CD4-positive, alpha-beta T cell treated with Interleukin-12 subunit alpha and Interleukin-12 subunit beta, for 1 hour (primary cell): ENCODE measurements around the gene ARHGAP44.

Experiments used
- DNase-seq: peaks from one replicate; pipeline ENCODE4 v3.0.0-alpha.2; 2020

ARHGAP44 gene

DNA sequence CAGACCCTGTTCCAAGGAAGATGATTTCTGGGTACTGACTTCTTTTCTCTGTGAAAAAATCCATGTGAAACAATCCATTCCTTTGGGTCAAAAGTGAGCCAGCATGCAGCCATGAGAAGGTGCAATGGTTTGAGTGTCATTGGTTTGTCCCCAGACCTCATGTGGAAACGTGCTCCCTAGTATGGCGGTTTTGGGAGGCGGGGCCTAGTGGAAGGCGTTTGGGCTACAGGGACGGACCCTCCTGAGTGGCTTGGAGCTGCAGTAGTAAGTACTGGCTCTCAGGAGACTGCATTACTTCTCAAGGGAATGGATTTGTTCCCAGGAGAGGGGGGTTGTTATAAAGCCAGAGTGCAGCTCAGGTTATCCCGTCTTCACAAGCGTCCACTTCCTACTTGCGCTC is 209.2 kb downstream of the ARHGAP44 start:
- DNase-seq, result no peak

DNA sequence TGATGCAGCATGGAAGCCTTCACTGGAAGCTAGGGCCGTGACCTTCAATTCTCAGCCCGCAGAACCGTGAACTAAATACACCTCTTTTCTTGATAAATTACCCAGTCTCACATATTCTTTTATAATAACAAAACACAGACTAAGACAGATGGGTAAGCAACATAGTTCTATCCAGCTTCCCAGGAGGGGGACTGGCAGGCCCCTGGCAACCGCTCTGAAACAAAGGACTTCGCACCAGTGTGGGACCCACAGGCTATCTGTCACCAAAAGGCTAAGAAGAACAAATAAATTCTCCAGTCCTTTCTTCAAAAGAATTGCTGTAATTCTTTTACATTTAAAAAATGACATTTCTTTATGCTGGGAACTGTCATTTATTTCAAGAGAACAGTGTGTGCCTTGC is 209.6 kb downstream of the ARHGAP44 start:
- no peak for DNase-seq

DNA sequence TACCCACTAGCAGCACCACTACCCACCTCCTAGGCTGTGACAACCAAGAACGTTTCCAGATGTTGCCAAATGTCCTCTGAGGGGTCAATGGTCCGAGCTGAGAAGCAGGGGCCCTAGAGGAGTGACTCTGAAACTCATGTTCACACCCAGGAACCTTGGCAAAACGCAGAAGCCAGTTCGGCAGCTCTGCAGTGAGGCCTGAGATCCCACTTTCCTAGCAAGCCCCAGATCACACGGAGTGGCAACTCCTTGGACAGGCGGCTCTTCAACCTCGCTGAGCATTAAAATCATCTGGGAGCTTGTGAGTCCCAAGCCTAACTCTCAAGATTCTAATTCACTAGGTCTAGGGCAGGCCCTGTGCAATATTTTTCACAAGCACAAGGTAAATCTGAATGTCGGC is 211.3 kb downstream of the ARHGAP44 start:
- no peak for DNase-seq

DNA sequence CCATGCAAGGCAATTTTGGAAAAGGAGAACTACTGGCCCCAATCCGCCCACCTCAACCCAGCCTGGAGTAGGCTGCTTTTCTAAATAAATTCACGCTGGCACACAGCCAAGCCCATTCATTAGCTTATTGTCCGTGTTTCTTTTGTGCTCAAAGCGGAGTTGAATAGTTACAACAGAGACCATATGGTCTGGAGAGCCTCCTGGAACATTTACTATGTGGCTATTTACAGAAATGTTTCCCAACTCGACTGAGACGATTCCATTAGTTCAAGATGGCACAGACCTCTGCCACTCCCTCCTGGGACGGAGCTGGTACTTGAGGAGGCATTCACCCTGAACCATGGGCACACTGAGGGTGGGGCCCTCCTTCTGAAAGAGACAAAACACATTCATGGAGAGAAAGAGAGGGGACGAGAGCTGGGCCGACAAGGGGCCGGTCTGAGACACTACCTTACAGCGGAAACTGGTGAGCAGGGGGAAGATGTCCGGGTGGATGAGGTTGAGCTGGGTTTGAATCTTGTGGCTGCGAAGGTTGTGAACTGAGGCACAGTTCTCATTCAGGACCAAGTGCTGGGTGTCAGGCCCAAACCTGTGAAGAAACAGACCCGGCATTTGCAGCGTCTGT is 212.8 kb downstream of the ARHGAP44 start:
- no peak for DNase-seq

DNA sequence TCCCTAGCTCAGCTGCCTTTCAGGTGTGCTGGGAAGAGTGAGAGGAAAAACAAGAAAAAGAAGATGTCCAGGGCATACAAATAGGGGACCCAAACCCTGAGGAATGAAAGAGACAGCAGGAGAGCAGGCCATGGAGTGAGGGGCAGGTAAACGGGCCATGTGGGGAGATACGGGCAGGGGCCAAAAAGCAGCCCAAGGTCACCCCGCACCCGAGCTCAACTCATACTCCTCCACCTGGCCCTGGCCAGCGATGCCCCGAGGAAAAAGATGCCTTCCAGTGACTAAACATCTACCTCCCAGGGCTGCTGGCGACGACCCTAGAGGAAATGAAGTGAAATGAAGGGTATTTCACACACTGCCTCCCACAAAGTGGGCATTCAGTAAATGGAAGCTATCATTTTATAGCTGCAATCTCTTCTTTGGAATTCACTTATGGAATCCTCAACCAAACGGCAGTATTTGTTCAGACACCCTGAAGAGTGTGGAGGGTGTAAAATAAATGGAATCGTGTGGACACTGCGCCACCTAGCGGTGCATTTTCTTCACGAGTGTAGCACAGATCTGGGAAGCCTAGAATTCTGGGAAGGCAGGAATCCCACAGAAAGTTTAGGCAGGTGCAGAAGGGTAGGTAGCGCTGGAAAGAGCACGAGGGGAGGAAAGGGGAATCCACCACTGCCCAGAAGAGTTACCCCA is 213.6 kb downstream of the ARHGAP44 start:
- peak; percentile 43 for DNase-seq

DNA sequence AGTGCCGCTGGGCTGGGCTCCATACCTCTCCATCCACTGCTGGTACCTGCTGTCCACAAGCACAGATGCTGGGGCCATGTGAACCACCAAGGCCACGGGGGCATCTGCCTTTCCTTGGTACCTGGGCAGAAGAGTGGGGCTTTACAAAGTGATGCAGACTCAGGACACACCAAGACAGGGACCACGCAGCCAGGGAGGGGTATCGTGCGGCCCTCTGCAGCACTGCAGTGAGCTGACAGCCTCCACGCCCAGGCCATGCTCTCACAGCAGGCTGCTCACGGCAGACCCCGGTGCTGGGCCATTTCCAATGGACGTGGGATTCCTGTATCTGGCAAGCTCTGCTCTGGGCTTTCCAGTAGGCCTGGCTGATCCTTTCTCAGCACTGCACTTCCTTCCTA is 214.2 kb downstream of the ARHGAP44 start:
- DNase-seq, result no peak

DNA sequence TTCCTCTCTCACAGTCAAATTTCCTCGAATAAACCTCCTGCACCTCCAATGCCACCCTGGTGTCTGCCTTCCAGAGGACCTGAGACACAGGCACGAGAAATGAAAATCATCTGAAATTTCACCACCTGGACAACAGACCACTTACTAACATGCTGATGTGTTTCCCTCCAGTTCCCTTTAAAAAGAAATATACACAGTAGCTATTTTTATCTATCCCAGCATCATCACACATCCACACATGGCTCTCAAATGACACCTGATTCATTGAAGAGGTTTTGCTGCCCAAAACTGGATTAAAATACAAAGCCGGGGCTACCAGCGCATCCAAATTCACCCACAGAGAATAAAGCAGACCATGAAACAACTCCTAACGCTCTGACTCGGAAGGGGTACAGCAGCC is 214.6 kb downstream of the ARHGAP44 start:
- no peak for DNase-seq

- DNase-seq, result no peak
Measured at GRCh38 chr17:13004336-13004735, 215.0 kb downstream of the ARHGAP44 start.

- DNase-seq, result no peak
Measured at GRCh38 chr17:13005530-13005929, 216.2 kb downstream of the ARHGAP44 start.

GRCh38 chr17:13008461-13008860 is 219.2 kb downstream of the ARHGAP44 start:
- DNase-seq, result no peak

GRCh38 chr17:13010959-13011358 is 221.7 kb downstream of the ARHGAP44 start:
- DNase-seq, result no peak

DNA sequence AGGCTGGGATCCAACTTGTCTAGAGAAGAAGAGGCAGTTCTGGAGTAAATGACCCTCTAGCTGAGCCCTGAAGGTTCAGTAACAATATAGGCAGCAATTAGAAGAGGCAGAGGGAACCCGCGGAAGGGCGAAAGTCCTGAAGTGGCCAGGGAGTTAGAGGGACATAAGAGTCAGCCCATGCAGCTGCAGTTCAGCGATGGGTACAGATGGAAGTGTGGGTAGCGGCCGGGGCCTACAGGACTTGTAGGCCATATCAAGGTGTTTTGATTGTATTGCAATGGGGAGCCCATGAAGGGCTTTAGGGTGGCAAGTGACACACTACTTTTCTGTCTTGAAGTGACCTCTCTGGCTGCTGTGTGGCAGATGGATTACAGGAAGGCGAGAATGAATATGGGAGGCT is 225.5 kb downstream of the ARHGAP44 start:
- no peak for DNase-seq

DNA sequence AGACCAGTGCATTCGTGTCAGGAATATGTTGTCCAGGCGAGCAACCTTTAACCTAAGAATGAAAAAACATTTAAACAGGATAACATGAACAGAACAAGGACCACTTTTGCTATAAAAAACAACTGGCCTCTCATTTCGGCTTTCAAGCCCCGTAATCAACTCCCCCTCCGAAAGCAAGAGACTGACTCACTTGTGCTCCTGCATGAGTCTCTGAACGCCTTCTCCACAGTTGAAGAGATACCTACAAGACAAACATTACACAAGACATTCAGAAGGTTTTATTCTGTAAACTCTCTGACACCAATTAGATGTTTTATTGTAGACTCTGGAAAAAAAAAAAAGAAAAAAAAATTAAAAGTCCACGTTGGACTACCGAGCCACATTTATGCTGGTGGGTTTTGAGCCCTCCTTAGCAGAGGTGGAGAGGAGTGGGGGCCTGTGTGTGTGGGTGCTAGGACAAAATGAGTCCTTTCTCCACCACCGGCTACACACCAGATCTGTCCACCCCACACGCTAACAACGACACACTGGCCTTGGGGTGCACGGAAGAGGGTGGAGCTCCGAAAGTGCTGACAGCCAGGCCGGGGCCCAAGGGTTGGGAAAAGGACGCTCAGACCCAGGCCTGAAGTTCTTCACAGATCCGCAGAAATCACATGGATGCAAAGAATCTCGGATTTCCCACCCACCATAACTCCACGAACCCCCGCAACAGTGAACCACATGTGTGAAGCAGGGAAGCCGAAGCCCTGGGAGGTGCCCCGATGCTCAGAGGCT is 227.8 kb downstream of the ARHGAP44 start:
- peak; percentile 9 for DNase-seq

GRCh38 chr17:13017655-13018459 is 228.6 kb downstream of the ARHGAP44 start, which contains the start of gene ELAC2:
TSS of gene ELAC2 (minus strand) at chr17:13018027. CDS start at chr17:13017947, 80 bp downstream.
- DNase-seq, result peak; percentile 98

GRCh38 chr17:13024016-13024415 is 234.7 kb downstream of the ARHGAP44 start:
- DNase-seq, result no peak

GRCh38 chr17:13024526-13025257 is 235.4 kb downstream of the ARHGAP44 start:
- DNase-seq, result peak; percentile 71

- DNase-seq, result no peak
Measured at GRCh38 chr17:13025258-13025627, 235.9 kb downstream of the ARHGAP44 start.

DNA sequence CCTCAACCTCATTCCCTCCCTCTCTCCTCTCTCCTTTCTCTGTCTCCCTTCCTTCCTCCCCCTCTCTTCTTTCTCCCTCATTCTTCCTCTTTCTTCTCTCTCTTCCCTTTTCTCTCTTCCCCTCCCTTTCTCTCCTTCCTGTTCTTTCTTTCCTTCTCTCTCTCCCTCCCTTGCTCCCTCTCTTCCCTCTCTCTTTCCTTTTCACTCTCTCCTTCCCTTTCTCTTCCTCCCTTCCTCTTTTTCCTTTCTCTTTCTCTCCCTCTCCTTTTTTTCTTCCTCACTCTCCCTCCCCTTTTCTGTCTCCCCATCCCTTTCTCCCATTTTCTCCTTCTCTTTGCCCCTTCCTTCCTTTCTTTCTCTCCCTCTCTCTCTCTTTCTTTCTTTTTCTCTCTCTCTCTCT is 236.4 kb downstream of the ARHGAP44 start:
- no peak for DNase-seq

DNA sequence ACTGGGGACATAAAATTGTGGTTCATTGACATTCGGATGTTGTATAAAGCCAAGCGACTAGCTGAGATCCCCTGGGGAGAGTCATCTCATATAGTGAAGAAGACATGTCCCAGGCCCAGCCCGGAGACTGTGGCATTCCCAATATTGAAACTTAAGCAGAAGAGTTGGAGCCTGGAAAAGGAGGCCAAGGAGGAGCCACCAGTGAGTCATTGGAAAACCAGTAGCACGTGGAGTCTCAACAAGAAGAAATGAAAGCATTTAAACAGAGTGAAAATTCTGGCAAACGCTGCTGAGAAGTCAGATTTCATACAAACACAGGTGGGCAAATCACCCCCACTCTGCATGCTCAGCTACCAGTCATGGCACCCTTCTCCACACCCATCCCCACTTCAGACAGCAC is 237.9 kb downstream of the ARHGAP44 start:
- DNase-seq, result no peak

DNA sequence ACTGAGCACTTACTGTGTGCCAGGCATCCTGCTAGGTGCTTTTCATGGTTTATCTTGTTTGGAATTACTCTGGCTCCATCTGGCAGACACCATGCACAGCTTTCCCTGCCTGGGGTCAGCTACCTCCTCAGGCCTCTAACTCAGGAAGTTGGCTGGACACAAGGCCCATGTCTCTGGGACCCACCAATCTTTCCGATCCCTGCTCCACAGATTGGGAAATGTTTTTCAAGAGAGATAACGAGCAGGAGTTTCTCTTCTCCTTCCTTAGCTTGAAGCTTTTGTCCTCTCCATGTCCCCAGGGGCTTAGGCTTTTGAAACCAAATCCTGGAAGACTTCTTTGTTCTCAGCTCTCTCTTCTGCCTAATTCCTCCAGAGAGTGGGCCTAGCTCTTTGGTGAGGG is 240.0 kb downstream of the ARHGAP44 start:
- DNase-seq, result no peak

DNA sequence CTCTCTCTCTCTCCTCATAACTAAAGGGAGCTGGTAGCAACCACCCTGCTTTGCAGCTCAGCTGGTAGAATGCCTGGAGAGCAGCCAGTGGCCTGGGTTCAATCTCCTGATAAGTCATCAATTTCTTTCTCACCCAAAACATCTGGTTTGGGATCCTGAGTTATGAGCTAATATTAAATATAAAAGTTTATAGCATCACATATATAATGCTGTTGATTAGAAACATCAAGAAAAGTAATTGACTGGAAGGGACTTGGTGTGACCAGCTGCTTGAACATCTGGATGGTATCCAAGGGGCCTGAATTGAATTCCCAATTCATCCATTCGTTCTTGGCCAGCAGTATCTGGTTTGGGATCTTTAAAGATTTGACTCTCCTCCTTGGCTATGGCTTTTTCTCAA is 240.8 kb downstream of the ARHGAP44 start:
- no peak for DNase-seq
